Adrenal gland (tissue), 12 donors: ENCODE data around the gene RBFOX1. TPM values are rescaled to one million over a fixed set of nuclear protein-coding genes. Genes with fewer than 3 reads are reported as not detected.

Source experiments
- DNase-seq, 7 donors: peaks; one replicate each; pipeline ENCODE4 v3.0.0-alpha.2; 2019 to 2020
- H3K27ac ChIP-seq, 5 donors: fragments of 200-600 bp; sonication (generic) in 4 of 5; 1 replicate in 3 of 5; 2 replicates in 2 of 5; pipeline versions ENCODE4 v1.5.1 to v1.8.0; 2016 to 2020; ENCODE audit warnings: mild to moderate bottlenecking in 1 of 5
- H3K27me3 ChIP-seq: fragments of 200-600 bp; 2 replicates; pipeline ENCODE4 v1.8.0; 2021
- H3K36me3 ChIP-seq, 2 donors: fragments of 200-600 bp; replicated peaks in 1 of 2; 1 replicate in 1 of 2; 2 replicates in 1 of 2; pipeline versions ENCODE4 v1.5.1 to v1.8.0; 2018 to 2022
- H3K4me1 ChIP-seq, 2 donors: fragments of 200-600 bp; replicated peaks in 1 of 2; 1 replicate in 1 of 2; 2 replicates in 1 of 2; pipeline versions ENCODE4 v1.5.1 to v1.8.0; 2018 to 2021
- H3K4me3 ChIP-seq, 4 donors: fragments of 200-600 bp; sonication (generic) in 3 of 4; one replicate each; pipeline ENCODE4 v1.5.1; 2016 to 2018
- H3K9me3 ChIP-seq, 3 donors: fragments of 200-600 bp; sonication (generic) in 1 of 3; replicated peaks in 1 of 3; 1 replicate in 2 of 3; 2 replicates in 1 of 3; pipeline versions ENCODE4 v1.5.1 to v1.8.0; 2016 to 2021
- POLR2A ChIP-seq, 2 donors: fragments of 450-650 bp; IDR thresholded peaks; one replicate each; pipeline ENCODE4 v1.6.1; 2017; ENCODE audit warnings: antibody characterized with exemption in 2 of 2, mild to moderate bottlenecking in 2 of 2, moderate library complexity in 1 of 2
- WGBS, 4 donors: extraction: QIAGEN DNeasy Blood & Tissue Kit in 2 of 4; methylation state at CpG; one replicate each; pipeline versions ENCODE4 v1.1.5 to v1.1.7; 2013 to 2017; 5-methylcytosine and 5-hydroxymethylcytosine counted together
- intact Hi-C, 2 donors: fragments of 100-400 bp; cut with DNase I; formaldehyde crosslinking; loops; one replicate each; pipeline versions ENCODE4 v1.14.1 to v1.15.0; 2022 to 2023
- polyA plus RNA-seq, 3 donors: library from polyadenylated mRNA; stranded (reverse); fragments of 200-250 nt in 2 of 3; fragments of 350-450 nt in 1 of 3; fragmentation: Illumina TruSeq in 1 of 3; extraction: RNeasy Lipid Tissue Mini Kit (QIAGEN cat#74804) in 1 of 3; gene quantifications; one replicate each; pipeline ENCODE4 v1.2.3, GENCODE V29; 2013 to 2014
- total RNA-seq, 9 donors: library from RNA; depleted of rRNA in 4 of 9; stranded (reverse); fragments of >200 nt in 4 of 9; fragments of 120-200 nt in 1 of 9; fragmentation: NEBNext Ultra II Directional in 1 of 9; extraction: Animal tissue kit (Norgen Biotek cat#: 25700) in 1 of 9; gene quantifications; one replicate each; pipeline versions ENCODE4 v1.1.0 to v1.2.4, GENCODE V29; 2013 to 2023
- TF ChIP-seq, protein P1 (sequence below), 6 experiments: fragments of 450-650 bp in 4 of 6; fragments of 200-600 bp in 2 of 6; sonication (generic) in 1 of 6; IDR thresholded peaks; 1 replicate in 5 of 6; 2 replicates in 1 of 6; pipeline versions ENCODE4 v1.5.1 to v1.8.0; 2016 to 2021; ENCODE audit warnings: antibody characterized with exemption in 6 of 6, mild to moderate bottlenecking in 2 of 6, moderate library complexity in 1 of 6
- donor health status: healthy with polysubstance abuse.
- donor health status: Bipolar disorder and iron deficiency.
- donor health status: DM: yes; HTN: yes; CAD: no.
- donor health status: DM: no; HTN: no; CAD: no.
- donor health status: DM: no; HTN: no; CAD: no.
- donor health status: DM: yes; HTN: yes; CAD: no.

RBFOX1 gene
- total and polyA plus RNA-seq, 12 donors: 0.19 to 6.3 (median 0.71) TPM; not detected in 4

DNA sequence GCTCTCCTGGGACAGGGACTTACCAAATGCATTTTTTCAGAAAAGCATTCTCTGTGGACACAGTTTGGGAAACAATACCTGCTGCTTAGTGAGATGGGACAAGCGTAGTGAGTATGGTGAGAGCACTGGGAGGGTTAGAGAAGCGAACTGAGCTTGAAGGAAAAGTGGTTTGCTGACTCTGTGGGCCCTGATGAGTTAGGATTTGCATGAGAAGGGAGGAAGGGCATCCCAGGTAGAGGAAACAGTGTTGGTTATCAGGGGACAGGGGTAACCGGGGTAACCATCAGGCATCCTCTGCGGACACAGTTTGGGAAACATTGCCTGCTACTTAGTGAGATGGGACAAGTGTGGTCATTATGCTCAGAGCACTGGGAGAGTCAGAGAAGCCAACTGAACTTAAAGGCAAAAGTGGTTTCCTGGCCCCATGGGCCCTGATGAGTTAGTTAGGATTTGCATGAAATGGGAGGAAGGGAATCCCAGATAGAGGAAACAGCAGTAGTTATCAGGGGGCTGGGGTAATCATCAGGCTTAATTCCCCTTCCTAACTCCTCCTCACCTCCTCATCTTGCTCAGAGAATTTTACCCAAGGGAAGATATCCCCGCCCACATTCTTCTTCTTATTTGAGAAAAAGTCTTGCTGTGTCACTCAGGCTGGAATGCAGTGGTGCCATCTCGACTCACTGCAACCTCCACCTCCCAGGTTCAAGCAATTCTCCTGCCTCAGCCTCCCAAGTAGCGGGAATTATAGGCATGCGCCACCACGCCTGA lies 319.3 kb downstream of the RBFOX1 start:
- 77 to 85% (median 84%) methylated on average over 8 to 9 of the region's 9 CpGs for WGBS, 4 donors
- H3K27me3 ChIP-seq: no peaks in the 10 kb centered on the region

DNA sequence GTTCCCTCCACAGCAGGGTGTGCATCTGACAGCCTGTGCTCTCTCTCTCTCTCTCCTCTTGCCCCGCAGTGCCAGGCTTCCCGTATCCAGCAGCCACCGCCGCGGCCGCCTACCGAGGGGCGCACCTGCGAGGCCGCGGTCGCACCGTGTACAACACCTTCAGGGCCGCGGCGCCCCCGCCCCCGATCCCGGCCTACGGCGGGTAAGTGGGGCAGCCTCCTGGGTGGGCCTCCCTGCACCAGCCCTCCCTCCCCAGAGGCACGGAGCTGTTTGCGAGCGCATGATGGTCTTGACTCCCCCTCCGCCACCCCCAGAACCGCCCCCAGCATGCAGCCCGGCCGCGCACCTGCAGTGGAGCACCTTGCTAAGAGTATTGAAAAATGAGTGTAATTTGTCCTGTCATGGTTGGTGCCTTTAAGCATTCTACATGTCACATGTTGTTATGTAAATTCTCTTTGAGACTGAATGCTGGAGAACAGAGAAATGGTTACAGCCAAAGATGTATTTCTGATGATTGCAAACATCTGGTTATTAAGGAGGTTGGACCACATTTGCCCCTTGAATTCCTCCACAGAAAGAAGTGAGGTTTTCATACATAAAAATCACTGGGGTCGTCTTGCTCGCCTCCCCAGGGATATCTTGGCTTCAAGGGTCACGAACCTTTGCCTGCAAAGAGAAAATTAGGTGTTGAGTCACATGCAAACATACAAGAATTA lies 321.3 kb downstream of the RBFOX1 start:
- H3K9me3 ChIP-seq: no peaks in the 10 kb centered on the region
- no peaks in the 10 kb centered on the region for H3K4me1 ChIP-seq
- intact Hi-C loops: no loop called here
- 81 to 93% (median 83%) methylated on average over 18 to 32 of the region's 32 CpGs for WGBS, 4 donors
- no peak overlapping the region for H3K4me3 ChIP-seq
- H3K27ac ChIP-seq: no peak overlapping the region
- TF ChIP-seq, protein P1, sequence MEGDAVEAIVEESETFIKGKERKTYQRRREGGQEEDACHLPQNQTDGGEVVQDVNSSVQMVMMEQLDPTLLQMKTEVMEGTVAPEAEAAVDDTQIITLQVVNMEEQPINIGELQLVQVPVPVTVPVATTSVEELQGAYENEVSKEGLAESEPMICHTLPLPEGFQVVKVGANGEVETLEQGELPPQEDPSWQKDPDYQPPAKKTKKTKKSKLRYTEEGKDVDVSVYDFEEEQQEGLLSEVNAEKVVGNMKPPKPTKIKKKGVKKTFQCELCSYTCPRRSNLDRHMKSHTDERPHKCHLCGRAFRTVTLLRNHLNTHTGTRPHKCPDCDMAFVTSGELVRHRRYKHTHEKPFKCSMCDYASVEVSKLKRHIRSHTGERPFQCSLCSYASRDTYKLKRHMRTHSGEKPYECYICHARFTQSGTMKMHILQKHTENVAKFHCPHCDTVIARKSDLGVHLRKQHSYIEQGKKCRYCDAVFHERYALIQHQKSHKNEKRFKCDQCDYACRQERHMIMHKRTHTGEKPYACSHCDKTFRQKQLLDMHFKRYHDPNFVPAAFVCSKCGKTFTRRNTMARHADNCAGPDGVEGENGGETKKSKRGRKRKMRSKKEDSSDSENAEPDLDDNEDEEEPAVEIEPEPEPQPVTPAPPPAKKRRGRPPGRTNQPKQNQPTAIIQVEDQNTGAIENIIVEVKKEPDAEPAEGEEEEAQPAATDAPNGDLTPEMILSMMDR (IDR thresholded peaks at IDR 0.05): no peak
- no peak for TF ChIP-seq POLR2A (IDR thresholded peaks at IDR 0.05)
- no peaks in the 10 kb centered on the region for H3K36me3 ChIP-seq
- no peak for DNase-seq
- H3K27me3 ChIP-seq: no peaks in the 10 kb centered on the region

More for the DNA sequence above, 319.3 kb downstream of the RBFOX1 start:
- H3K27ac ChIP-seq: no peak overlapping the region
- TF ChIP-seq, protein P1 (IDR thresholded peaks at IDR 0.05): no peak
- no peak for TF ChIP-seq POLR2A (IDR thresholded peaks at IDR 0.05)
- no peaks in the 10 kb centered on the region for H3K9me3 ChIP-seq
- intact Hi-C loops: no loop called here
- no peaks in the 10 kb centered on the region for H3K36me3 ChIP-seq
- H3K4me3 ChIP-seq: no peak overlapping the region
- H3K4me1 ChIP-seq: no peaks in the 10 kb centered on the region
- DNase-seq: no peak

DNA sequence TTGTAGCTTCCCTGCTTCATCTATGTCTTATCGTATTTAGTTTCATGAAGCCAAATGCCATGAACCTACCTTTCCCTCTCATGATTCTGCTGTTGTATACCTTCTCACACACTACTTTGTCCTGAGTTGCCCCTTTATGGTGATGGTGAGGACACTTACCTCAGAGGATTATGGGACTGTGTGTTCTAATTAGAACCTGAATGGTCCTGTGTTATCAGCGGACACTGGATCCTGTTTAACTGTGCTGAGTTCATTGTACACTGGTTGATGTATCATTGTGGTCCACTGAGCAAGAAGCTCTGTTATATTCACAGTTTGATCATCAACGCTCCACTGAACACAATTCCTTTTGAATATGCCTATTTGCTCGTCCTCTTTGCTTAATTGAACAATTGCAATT lies 343.0 kb downstream of the RBFOX1 start:
- H3K9me3 ChIP-seq: no peaks in the 10 kb centered on the region
- H3K27ac ChIP-seq: no peak overlapping the region
- no peak for DNase-seq
- H3K4me3 ChIP-seq: no peak overlapping the region
- WGBS, 4 donors: 76 to 85% (median 80%) methylated on average over 4 of the region's 4 CpGs
- intact Hi-C loops: no loop called here
- no peaks in the 10 kb centered on the region for H3K27me3 ChIP-seq
- no peaks in the 10 kb centered on the region for H3K4me1 ChIP-seq
- no peaks in the 10 kb centered on the region for H3K36me3 ChIP-seq
- no peak for TF ChIP-seq POLR2A (IDR thresholded peaks at IDR 0.05)
- TF ChIP-seq, protein P1 (IDR thresholded peaks at IDR 0.05): no peak

DNA sequence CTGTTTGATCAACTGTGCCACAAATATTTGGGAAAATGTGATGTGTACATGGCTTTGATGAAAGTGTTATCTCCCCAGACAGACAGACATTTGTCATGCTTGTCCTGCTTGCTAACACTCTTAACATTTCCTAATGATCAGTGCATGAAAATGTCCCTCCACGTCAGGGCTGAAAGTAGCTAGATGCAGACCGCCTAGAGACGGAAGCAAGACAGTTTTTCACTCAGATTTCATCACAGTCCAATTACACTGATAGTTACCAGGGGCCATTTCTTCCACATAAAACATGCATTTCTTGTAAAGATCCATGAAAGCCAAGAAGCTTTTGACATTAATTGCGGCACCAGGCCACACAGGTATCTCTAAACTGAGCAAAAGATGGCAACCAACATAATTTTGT lies 347.7 kb downstream of the RBFOX1 start:
- intact Hi-C loops: no loop called here
- Histone ChIP-seq H3K9me3 (no peaks in the 10 kb centered on the region), H3K27me3 (no peaks in the 10 kb centered on the region), H3K4me1 (no peaks in the 10 kb centered on the region), H3K36me3 (no peaks in the 10 kb centered on the region), H3K4me3 (no peak overlapping the region), H3K27ac (no peak overlapping the region)
- WGBS, 4 donors: 73 to 84% (median 74%) methylated on average over 4 of the region's 4 CpGs
- DNase-seq: no peak
- TF ChIP-seq POLR2A (IDR thresholded peaks at IDR 0.05): no peak
- TF ChIP-seq, protein P1 (IDR thresholded peaks at IDR 0.05): no peak
